HG03378 (cell line): ENCODE results near the gene OPA3.
"Not testable (repeated sequence)": the region's sequence is repeated elsewhere in the genome, so short reads cannot be mapped to it uniquely, and the experiment has no call there.

Source experiments
- ATAC-seq: cut with Tn5 transposase; IDR thresholded peaks from one replicate; pipeline ENCODE4 v1.9.1; 2021; ENCODE audit warnings: mild to moderate bottlenecking, moderate library complexity; ENCODE audit not compliant: unreplicated experiment

The OPA3 gene

DNA sequence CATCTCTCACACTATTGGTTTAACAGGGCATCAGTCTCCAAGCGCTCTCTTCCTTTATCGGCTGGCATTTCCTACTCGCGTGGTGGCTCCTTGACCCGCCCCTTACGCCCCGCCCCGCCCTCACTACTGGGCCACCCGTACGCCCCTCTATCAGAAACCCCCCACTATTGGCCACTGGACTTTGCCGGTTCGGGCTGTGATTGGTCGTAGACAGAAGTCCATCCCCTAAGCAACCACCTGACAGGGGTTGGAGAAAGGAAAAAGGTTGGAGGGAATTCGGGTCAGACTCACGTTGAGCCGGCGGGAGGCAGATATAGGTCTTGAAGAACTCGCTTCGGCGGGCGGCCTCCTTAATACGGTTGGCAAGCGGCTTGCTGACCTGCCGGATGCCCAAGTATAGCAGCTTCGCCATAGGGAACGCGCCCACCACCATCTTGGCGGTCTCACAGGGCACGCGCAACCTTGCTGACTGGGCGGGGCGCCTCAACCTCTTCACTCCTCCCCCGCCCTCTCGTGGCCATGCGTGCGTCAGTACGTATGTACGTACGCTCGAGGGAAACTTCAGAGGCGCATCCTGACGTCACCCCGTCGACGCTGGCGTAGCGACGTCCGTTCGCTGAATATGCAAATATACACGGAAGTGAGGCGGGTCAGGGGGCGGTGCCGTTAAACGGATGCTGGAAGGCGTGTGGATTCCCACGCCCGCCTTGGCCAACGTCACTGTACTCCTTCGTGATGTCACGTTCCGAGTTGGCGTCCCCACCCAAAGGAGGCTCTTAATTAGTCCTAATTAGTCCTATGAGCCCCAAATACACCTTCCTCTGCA is at the start of gene OPA3:
Gene OPA3 (minus strand): TSS at position 471 of the 826 bp plus-strand sequence. CDS start 38 bp downstream, at position 433.
- peak; percentile 78 for ATAC-seq

DNA sequence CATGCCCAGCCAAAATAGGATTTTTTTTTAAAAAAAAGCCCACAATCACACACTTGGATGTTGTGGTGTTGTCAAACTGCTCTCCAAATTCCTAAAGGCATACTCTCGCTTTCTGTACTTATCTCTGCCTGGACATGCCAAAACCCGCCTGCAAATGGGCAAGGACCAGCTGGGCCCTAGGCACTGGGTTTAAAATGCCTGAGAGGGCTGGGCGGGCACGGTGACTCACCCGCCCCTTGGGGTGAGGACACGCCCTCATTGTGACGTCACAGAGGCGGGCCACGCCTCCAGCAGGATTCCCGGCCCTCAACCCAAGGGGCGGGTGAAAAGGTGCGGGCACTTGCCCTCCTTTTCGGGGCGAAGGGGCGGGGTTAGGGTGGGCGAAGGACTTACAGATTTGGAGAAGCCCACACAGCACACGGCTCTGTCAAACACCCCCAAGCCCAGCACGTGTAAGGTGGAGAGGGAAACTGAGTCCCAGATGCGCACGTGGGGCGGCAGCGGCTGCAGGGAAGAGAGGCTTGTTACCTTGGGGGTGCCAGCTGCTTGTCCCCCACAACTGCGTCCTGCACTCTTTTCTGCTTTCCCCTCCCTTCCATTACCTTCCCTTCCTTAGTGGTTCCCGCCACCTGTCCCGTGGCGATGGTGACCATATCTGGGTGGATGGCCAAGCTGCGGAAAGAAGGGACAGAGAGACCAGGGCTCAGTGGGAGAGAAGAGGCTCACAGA is 48.0 kb upstream of the OPA3 start:
- no peak for ATAC-seq

DNA sequence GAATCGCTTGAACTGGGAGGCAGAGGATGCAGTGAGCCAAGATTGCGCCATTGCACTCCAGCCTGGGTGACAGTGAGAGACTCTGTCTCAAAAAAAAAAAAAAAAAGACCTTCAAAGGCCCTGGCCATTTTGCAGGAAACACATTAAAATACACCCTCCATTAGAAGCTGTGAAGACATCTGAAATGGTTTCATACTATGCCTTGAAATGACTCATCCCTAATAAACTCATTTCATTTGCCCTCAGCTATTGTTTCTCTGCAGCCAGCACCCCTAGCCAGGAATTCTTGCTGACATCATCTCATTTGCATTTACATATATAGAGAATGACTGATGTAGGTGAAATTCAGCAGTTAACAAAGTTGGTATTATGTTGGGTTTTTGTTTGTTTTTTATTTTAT is 45.9 kb upstream of the OPA3 start:
- no peak for ATAC-seq

DNA sequence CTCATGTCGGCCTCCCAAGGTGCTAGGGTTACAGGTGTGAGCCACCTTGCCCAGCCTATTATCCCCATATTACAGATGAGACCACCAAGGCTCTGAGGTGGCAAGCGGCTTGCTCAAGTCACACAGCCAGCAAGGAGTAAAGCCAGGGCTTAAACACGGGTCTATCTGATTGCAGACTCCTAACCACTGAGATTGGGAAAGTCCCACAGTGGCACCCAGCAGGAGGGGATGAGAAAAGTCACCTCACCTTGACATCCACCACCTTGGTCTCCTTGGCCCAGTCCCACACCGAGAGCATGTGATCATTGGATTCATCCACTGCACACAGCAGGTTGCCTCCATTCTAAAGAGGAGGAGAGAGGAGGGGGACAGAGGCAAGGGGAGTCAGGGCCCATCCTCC is 45.1 kb upstream of the OPA3 start:
- no peak for ATAC-seq

DNA sequence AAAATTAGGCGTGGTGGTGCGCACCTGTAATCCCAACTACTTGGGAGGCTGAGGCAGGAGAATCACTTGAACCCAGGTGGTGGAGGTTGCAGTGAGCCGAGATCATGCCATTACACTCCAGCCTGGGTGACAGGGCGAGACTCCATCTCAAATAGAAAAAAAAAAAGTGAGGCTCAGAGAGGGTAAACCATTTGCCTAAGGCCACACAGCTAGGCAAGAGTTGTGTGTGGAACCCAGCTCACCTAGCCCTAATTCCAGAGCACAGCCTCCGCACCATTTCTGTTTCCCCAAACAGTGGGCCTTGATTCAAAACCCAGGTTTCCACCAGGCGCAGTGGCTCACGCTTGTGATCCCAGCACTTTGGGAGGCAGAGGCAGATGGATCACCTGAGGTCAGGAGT is 43.6 kb upstream of the OPA3 start:
- not testable (repeated sequence) for ATAC-seq

DNA sequence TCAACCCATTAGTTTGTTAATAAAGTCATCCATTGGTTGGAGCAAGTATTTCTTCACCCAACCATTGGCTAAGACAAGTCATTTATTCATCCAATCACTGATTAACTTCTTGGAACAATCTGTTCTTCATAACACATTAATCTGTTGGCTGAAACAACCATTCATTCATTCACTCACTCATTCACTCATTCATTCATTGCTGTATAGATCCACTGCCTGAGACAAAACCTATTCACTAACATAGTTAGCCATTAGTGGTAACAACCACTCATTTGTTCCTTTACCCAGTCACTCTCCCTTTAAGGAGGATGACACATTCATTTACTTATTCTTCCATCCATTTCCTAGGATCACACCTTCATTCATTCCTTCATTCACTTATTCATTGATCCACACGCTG is 39.4 kb upstream of the OPA3 start:
- no peak for ATAC-seq

DNA sequence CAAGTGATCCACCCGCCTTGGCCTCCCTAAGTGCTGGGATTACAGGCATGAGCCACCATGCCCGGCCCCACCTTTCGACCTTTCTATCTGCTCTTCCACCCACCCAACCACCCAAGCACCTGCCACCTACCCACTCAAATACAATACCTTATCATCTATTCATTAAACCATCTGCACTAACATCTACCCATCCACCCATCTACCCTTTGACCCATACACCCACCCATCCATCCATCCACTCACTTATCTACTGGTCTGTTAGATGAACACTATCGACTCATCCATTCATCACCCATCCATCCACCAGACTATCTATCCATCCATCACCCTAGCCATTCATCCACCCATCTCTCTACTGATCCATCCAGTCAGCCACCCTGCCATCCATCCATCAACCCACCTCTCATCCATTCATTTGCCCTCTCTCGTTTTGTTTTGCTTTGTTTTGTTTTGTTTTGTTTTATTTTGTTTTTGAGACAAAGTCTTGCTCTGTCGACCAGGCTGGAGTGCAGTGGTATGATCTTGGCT is 37.4 kb upstream of the OPA3 start:
- ATAC-seq: no peak

DNA sequence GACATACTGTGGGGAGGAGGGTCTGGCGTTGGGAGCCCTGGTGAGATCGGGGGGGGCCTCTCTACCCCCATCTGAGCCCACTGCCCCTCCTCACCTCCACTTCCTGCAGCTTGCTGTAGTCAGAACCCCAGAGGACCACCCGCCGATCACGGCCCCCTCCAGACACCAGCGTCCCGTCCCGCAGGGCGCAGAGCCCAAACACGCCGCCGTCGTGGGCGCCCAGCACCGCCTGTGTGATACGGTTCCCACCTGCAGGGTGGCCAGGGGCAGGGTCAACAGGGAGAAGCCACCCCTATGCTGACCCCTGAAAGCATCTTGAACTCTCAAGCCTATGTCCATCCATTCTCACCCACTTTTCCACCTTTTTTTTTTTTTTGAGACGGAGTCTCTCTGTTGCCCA is 36.8 kb upstream of the OPA3 start:
- ATAC-seq: no peak

DNA sequence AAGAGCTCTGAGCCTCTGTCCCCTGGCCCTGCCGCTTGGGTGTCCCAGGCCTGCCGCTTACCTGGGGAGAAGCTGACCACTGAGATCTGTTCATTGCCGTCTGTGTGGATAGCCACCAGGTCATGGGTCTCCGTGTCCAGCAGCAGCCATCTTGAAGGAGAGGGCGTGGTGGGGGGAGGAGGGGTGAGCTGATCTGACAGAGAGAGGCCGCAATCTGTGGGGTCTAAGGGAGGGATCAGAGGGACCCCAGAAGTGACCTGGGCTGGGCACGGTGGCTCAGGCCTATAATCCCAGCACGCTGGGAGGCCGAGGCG is 32.1 kb upstream of the OPA3 start:
- no peak for ATAC-seq

DNA sequence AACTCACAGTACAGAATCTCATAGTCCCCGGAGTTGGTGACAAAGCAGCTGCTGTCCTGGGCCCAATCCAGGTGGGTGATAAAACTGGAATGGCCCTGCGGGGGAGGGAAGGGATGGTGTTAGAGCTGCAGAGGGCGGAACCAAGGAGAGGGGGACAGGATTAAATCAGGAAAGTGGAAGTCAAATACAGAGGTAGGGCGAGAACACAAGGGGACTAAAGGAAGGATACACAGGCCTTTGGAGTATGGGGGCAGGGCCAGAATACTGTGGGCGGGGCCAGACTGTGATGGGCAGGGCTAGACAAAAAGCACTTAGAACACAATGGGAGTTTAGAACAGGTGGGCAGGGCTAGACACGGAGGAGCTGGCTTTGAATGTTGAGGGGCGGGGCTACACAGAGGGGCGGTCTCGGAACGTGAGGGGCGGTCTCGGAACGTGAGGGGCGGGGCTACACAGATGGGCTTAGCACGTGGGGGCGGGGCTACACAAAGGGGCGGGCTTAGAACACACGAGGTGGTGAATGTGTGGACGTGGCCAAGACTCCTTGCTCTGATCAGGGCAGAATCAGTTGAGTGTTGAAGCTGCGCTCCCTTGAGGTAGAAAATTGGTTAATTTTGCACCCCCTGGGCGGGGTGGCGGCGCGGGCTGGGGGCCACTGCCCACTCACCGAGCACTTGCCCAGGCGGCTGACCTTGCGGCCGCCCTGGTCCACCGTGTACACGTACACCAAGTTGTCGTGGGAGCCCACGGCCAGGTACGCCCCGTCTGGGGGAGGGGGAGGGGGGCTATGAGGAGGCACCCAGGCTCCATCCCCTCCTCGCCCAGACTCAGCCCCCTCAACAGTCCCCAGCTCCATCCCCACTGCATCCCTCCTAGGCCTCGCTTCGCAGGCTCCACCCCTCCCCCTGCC is 31.4 kb upstream of the OPA3 start:
- ATAC-seq: no peak

DNA sequence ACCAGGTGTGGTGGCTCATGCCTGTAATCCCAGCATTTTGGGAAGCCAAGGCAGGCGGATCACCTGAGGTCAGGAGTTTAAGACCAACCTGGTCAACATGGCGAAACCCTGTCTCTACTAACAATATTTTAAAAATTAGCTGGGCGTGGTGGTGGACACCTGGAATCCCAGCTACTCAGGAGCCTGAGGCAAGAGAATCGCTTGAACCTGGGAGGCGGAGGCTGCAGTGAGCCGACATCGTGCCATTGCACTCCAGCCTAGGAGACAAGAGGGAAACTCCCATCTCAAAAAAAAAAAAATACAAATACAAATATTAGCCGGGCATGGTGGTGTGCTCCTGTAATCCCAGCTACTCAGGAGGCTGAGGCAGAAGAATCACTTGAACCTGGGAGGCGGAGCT is 30.5 kb upstream of the OPA3 start:
- ATAC-seq: not testable (repeated sequence)

DNA sequence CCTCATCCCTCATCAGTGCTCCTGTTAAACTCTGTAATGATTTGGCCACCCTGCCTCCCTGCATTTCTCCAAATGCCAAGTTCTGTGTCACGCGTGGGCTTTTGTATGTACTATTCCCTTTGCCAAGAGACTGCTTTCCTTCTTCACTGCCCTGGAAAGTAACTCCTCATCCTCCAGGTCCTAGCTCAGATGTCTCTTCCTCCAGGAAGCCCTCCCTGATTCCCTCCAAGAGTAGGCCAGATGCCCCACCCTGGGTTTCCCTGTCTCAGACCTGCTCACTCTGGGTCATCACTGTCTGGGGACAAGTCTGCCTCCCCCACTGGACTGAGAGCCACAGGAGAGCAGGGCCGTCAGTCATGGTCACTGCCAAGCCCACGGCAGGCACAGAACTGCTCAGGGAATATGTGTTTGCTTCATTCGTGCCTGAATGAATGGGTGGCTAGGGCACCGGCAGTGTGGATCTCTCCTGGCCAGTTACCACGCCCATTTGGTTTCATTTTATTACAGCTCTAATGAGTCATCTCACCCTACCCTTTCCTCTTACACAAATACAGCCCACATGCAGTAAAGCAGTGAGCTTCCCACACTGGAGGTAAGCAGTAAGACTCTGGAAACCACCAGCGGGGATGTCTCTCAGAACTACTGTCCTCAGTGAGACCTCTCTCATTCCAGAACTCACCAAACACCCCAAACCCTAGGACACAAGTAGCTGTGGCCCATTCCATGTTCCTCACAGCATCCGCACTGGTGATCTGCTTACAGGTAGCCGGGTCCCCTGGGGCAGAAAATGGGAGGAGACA is 29.5 kb upstream of the OPA3 start:
- ATAC-seq: peak; percentile 66

DNA sequence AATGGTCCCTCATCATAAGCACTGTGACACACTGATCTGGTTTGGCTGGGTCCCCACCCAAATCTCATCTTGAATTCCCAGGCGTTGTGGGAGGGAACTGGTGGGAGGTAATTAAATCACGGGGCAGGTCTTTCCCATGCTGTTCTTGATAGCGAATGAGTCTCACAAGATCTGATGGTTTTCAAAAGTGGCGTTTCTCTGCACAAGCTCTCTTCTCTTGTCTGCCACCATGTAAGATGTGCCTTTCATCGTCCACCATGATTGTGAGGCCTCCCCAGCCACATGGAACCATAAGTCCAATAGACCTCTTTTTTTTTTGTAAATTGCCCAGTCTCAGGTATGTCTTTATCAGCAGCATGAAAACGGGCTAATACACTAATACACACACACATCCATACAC is 24.3 kb upstream of the OPA3 start:
- ATAC-seq: no peak

DNA sequence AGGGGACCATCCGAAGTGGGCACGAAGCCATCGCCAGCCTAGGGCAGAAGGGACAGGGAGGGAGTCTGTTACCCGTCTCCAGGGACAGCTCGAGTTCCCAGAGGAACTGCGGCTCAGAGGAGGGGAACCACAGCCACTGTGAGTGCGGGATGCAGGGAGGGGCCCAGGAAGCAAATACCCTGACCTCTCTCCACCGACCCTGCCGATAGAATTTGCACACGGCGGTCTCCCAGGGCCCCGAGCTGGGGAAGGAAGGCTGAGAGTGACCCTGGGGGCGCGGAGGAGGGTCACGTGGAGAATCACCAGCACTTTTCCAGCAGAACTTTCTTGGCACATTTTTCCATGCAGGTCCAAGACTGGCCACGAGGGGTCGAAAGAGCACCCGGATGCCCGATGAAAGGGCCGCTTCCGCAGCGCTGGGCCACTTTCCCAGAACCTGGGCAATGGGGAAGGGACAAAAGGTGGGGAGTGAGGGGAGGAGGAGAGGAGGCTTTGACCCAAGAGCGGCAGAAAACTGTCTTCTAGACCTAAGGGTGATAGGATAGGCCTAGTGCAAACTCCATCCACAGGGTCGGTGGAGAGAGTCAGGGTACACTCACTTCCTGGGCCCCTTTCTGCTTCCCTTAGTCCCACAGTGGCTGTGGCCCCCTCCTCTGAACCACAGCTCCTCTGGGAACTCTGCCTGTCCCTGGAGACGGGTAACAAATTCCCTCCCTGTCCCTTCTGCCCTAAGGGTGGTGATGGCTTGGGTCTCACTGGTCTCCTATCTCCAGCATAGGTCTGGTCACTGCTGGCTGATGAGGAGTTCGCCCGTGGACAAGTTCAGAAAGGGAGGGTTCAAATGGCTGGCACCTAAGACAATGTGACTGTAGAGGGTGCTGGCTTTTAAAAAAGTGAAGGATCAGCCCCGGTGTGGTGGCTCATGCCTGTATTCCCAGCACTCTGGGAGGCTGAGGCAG is 22.7 kb upstream of the OPA3 start:
- no peak for ATAC-seq

DNA sequence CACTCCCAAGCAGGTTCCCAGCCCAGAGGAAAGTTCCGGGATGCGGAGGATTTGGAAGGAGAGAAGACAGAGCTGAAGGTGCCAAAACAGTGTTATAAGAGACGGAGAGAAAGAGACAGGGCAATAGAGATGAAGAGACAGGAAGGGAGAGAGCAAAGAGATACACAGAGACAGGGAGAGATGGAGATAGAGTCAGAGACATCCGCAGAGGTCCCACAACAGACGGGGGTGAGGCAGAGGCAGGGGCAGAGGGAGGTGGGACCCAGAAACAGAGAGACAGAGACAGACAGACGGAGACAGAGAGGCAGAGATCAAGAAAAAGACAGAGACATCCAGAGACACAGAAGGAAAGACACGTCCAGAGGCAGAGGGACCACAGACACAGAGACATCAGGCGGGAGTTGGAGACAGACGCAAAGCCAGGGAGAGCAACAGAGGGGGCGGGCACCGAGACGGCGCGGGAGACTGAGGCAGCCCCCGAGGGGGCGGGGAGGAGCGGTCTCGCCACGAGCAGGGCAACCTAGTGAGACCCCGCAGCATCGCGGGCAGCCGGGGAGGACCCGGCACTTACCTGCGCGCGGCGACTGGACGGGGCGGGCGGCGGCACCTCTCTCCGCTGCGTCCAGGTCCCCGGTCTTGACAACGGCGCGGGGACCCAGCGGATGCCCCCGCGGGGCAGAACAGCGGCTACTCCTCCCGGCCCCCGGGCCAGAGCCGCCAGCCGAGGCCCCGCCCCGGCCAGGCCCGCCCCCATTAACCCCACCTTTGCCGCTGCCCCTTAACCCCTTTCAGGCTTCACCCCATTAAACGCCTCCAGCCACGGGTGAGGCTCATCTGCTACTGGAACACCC is 17.1 kb upstream of the OPA3 start, which contains the start of gene GPR4:
Gene GPR4 (minus strand): TSS at position 689 of the 851 bp plus-strand sequence. CDS start 10,346 bp downstream, outside the sequence.
- ATAC-seq: no peak

DNA sequence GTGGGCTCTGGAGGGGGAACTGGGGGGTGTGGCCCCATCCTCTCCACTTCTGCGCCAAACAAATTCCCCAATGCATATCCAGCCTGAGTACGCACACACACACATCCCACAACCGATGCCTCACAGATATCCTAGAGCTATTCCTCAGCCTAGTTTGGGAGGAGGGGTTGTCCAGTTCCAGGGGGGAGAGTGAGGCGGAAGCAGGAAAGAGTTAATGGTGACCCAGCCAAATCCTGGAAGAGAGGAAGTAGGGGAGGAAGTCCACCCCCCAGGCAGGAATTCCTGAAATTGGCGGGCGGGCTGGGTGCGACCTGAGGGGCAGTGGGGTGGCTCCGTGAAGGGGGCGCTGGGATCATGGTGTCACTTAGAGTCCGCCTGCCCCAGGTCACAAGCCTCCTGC is 16.5 kb upstream of the OPA3 start:
- no peak for ATAC-seq

DNA sequence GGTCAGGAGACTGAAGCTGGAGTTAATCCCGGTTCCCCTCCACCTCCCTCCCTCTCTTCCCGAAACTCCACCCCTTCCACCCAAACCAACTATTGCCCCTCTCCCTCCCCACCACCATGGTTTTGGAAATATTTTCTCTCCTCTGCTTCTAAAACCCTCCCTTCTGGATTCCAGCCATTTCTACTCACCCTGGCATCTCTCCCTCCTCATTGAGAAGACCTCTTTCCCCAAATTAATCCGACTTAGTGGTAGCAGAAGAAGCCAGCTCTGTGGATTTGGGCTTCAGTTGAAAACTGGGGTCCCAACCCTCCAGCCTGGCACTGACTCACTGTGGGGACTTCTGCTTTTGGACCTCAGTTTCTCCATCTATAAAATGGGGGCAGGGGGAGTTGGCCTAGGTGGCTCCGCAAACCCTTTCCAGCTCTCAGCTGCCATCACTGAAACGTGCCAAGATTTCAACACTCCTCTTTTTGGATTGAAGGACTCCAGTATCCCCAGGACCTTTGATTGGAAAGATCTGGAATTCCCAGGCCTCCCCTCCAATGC is 15.8 kb upstream of the OPA3 start:
- no peak for ATAC-seq

DNA sequence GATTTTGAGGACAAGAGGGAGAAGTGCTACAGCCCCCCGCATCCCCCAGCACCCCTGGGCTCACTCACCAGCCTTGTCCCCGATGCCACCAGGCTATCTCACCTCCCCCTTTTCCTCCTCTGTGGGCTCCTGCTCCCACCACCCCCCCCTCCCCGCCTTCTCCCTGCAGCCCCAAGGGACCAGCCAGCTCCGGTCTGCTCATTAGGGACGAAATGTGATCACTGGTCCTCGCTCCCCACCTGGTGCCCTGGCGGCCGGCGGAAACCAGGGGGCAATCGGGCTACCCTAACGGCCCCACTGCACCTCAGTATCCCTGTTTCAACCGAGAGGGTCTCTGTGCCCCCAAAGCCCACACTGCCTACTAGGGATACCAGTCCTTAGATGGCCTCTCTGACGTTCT is 14.7 kb upstream of the OPA3 start:
- no peak for ATAC-seq
